Activated T-cell treated with anti-CD3 and anti-CD28 coated beads for 24 hours (primary cell): ENCODE measurements around the gene MAGI2.

Experiments
- DNase-seq: peaks from one replicate; pipeline ENCODE4 v3.0.0-alpha.2; 2020; ENCODE audit warnings: low read depth

The MAGI2 gene

DNA sequence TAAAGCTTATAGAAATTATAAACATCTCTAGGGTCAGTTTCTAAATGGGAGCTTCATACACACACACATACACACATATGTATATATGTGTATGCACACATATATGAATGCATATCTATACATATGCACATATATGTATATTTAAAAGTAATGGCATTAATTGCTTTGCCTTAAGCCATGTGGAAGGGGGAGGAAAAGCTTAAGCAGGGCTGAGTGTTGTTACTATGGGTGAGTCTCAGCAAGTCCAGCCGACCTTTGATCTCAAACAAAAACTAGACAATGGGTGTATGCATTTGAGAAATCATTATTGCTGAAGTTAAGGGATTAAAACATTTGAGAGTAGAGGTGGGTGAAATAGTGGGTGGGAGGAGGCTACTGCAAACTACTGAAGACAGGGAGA lies 546.7 kb downstream of the MAGI2 start:
- DNase-seq, result no peak

DNA sequence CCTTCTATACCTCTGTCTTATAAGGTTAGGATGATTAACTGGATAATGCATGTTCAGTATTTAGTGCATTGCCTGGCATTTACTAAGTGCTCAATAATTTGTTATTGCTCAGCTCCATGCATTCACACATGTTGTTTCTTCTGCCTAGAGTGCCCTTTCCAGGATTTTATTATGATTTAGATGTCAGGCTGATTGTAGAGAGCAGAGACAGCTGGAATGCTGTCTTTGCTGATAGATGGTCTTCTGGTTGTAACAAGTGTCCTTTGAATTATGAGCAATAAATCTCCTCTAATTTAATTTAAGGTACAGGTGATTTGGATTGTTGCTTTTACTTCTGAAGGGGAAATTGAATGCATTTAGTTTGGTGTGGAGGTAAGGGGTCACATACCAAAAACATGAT lies 548.0 kb downstream of the MAGI2 start:
- no peak for DNase-seq

DNA sequence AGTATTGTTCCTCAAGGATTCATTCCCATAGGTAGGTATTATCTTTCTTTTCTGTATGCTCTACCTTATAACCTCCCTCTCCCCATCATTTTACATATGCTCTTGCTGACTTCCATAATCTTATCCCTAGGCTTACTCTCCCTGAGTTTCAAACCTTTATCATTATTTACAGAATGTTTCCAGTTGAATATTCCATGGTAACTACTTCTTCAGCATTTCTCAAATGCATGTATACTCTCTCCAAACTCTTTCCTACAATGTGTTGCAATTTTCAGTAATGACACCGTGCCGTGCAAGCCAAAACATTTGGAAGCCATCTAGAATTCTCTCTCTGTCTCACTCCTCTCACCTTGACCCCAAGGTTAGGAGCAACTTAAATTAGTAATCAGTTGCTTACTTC lies 548.5 kb downstream of the MAGI2 start:
- DNase-seq, result no peak

DNA sequence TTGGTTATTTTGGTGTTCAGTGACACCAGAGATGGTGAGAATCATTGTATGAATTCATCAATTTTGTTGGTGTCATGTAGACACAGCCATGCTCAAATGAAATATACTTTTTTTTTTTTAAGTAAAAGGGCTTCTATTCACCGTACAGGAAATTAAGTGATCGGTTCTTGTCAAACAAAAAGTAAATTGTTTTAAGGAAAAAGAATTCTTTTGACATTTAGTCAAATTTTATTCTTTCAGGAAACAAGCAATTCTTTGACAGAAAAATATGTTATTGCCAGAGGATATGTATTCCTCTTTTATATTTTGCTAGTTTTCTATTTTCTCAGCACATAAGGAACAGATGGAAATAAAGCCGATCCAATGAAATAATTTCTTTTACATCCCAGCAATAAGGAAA lies 551.9 kb downstream of the MAGI2 start:
- no peak for DNase-seq

GRCh38 chr7:78900806-78901205 lies 552.7 kb downstream of the MAGI2 start:
- no peak for DNase-seq

DNA sequence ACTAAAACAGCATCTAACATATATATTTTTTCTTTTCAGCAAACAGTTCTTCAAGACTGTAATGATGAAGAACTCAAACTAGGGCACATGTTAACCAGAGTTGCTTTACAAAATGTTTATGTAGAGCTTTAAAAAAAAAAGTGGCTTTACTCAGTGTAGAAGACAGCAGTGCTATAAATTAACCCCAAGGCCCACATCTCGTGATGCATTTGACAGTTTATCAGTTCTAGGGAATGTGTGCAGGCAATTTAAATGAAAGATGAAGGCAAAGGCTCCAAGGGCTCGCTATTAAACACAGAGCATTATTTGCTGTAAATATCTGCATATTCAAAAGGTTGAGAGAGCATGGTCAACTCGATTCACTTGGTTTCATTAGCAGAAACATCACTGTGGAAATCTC lies 558.1 kb downstream of the MAGI2 start:
- no peak for DNase-seq

DNA sequence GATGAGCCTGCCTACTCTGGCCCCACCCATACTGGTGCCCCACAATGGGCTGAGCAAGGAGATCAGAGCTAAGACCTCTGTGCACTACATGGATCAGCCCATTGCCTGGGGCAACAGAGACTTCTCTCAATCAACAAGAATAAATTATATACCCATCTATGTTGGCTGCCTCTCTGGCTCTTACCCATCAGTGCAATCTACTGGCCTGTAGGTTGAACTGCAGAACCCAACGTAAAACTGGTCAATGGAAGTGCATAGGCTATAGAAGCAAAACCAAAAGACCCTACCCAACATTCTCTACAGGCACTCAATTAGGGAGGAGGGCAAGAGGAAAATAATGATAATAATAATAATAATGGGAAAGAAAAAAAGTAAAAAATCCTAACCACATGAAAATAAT lies 574.3 kb downstream of the MAGI2 start:
- DNase-seq, result no peak

- DNase-seq, result no peak
These were observed 580.4 kb downstream of the MAGI2 start for GRCh38 chr7:78873117-78873516.

DNA sequence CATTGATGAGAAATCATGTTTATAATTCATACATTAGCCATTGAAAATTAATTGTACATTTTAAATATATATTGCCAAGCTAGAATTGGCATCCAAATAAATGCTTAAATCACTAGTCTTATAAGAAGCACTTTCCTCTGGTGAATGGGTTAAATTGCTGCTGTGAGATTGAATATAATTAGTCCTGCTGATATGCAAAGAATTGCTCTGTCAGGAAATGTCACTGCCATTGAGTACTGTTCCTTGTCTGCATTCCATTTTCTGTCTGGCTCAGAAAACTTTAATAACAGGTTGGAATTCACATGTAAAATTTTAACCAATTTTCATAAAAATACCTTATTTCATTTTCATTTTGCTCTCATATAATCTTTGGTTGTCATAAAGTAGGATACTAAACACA lies 589.1 kb downstream of the MAGI2 start:
- DNase-seq, result no peak

DNA sequence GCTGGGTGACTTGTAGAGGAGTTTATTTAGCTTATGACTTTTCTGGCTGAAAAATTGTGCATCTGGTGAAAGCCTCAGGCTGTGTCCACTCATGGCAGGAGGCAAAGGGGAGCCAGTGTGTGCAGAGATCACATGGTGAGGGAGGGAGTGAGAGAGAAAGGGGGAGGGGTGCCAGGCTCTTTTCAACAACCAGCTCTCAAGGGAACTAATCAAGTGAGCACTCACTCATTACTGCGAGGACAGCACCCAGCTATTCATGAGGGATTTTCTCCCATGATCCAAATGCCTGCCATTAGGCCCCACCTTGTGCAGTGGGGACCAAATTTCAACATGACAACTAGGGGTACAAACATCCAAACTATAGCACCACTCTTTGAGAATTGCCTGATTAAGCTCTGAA lies 590.2 kb downstream of the MAGI2 start:
- no peak for DNase-seq

- no peak for DNase-seq
These were observed 591.0 kb downstream of the MAGI2 start for GRCh38 chr7:78862411-78862900.

- no peak for DNase-seq
These were observed 600.5 kb downstream of the MAGI2 start for GRCh38 chr7:78852951-78853350.

DNA sequence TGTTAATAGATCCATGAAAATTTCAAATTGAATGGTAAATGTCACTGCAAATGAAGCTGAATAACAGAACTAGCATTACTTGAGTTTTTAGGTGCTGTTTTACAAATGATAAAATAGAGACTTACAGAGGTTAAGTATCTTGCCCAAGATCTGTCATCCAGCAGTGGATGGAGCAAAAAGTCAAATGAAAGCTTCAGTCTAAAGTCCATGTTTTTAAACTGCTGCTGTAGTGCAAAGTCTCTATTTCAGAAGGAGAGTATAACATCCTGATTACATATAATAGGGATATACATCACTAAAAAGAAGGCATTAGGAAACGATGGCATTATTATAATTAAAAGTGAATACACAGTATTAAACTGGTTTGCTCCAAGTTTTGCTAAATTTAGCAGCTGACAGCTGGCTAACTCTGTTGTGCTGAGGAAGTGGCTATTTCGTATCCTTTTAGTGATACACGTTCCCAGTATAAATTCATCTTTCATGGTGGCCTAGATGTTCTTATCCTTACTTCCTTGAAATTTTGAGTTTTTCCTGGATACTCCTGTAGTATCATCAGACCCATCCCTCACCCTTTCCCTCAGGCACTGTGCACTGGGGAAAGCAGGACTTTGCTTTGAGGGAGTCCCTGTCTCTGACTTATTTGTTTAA lies 603.2 kb downstream of the MAGI2 start:
- no peak for DNase-seq

DNA sequence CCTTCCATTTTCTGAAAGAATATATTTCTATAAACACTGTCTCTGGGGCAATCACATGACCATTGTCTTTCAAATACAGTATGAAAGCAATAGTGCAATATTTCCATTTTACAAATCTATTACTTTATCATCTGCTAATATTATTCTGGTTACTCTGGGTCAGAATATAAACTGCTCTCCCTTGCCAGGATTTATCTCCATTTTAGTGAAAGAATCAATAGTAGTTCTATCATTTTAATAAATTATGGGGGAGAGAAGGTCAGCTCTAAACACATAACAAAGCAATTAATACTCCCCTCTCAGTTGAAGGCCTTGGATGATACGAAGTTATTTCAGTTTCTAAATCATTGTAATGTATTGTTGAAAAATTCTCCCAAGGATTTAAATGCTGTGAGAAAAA lies 608.3 kb downstream of the MAGI2 start:
- DNase-seq, result no peak

DNA sequence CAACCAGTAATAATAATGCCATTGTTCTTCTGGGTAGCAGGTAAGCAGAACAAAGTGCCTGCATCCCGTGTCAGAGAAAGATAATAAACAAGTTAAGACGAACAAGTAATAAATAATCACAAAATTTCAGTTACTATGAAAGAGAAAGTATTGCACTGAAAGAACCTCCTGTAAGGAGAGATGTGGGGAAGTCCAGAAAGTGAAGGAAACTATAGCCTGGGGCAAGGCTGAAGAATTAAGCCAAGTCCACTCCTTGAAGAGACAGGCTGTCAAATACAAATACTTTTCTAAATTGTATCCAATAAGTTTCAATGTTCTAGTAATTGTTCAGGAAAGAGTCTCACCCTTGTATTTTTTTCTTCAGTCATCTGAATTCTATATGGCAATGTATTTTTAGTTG lies 611.4 kb downstream of the MAGI2 start:
- no peak for DNase-seq

DNA sequence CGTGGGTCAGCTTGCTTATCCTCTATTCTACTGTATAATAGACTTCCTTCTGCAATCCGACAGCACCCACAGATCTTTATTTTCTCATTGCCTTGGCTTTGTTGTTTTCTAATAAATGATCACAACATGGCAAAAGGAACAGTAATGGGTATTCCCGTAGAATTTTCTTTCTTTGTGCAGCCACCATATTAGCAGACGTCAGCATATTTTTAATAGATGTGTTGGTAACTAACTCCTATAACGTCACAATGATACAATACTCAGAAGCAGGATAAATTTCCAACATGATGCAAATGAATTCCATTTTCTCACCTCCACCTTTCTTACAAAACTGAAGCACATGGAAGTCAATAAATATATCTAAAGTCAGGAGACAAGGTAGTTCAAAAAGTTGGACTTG lies 617.6 kb downstream of the MAGI2 start:
- DNase-seq, result no peak

- no peak for DNase-seq
These were observed 625.1 kb downstream of the MAGI2 start for GRCh38 chr7:78828317-78828716.

DNA sequence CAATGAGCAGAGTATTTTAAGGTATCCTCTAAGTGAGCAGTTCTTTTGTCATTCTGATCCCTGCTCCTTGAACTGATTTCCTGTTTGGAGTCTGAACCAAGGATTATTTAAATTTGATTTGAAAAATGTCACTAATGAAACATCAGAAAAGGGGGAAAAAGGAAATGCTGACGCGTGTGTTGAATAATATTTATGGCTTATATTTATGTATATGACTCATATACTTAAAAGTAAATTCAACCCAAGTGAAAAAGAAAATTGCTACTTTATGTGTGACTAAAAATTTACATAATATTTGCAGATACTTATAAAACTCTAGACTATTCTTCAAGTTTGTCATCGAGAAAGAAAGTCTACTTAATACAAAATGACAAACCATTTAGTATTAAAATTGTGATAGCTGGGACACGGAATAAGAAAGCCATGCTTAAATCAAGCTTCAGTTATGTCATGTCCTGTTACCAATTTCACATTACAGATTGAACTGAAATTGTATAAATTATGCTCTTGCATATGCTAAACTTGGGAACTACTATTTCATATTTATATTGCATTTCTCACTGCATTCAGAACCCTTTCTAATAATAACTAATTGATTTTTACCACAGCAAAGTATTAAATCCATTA lies 649.9 kb downstream of the MAGI2 start:
- DNase-seq, result no peak

- DNase-seq, result no peak
These were observed 659.4 kb downstream of the MAGI2 start for GRCh38 chr7:78794101-78794500.

DNA sequence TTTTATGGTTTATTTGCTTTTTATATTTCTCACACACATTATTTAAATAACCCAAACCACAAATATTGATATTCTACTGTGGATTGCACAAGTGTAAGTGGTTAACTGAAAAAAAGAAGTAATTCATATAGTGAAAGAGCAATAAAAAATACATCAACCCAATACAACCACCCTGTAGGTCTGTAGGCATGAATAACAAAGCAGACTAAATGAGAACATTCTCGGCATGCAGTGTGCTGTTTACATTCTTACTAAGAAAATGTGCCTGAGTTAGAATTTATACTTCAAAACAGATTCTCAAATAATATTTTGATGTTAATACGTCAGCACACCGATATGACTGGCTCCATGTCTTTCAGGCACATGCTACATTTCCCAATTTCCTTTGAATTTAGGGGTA lies 660.8 kb downstream of the MAGI2 start:
- no peak for DNase-seq

- DNase-seq, result no peak
These were observed 661.5 kb downstream of the MAGI2 start for GRCh38 chr7:78792006-78792405.

DNA sequence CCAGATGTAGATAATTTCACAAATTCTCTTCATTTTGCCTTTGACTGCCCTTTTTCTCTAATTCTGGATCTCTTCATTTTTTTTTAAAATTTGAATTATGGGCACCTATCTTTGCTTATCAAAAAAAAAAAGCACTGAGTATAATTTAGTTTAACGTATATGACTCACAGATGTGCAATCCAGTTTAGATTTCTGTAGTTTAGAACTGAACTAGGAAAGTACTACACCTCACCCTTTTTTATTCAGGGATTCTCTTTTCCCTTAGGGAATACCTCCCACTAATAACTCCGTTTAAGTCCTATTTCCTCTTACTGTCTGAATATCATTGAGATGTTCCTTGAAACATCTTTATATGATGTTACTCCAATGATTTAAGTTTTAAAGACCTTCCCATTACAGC lies 665.0 kb downstream of the MAGI2 start:
- DNase-seq, result no peak

GRCh38 chr7:78787854-78788253 lies 665.6 kb downstream of the MAGI2 start:
- no peak for DNase-seq

DNA sequence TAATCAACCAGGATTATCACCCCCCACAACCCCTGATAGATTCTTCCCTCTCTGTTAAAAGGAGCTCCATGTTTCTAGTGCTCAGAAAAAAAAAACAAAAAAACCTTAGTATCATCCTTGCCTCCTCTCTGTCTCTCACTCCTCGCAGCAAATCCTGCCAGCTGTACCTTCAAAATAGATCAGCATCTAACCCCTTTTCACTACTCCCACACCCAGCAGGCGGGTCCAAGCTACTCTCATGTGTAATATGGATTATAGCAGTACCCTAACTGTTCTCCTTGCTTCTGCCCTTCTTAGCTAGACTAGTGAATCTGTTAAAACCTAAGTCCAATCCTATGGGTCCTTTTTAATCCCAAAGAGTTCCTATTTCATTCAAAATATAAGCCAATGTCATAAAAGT lies 667.4 kb downstream of the MAGI2 start:
- DNase-seq, result no peak
